ENCODE measurements around the gene NOB1. TPM values are rescaled to one million over a fixed set of nuclear protein-coding genes. Genes with fewer than 3 reads are reported as not detected.

NOB1 gene
- total and polyA plus RNA-seq, 9 of the 15 experiments (the other 6 are each of a cell fraction or from before 2014, with no cell fraction given), result 42.4 to 148 (median 116) TPM

DNA sequence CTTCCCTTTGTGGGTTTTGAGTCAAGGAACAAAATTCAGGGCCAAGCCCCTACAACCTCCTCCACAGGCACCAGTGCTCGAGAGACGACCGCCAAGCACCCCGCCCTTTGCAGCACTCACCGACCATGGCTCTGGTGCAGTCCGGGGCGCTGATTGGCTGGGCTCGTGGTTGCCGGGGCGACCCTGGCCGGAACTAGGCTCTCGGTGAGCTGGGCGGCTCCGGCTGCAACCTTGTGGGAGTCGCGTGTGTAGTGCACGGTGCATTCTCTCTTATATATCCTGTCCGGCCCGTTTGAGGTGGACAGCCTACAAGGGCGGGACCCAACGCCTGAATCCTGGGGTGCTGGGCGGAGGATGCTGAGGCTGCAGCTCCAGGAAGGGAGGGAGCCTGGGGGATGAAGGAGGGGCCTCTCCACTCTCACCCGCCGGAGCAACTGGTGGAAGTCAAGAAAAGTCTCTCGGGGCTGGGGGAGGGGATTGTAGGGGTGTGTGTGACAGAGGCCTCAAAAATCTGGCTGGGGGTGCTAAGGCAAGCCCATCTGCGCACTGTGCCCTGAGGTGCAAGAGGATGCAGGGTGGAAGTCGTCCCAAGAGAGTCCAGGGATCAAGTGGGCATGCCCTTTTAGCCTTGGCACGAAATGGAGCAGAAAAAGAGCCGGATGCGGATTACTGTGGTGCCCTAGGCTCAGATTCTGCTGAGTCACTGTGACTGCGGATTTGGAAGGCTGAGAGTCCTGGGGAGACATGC lies 28.2 kb downstream of the NOB1 start, which contains the start of gene NQO1 (continued):
- TF ChIP-seq POLR2AphosphoS2 (IDR thresholded peaks at IDR 0.05; ENCODE audit: low read length), result peak; percentile 45; the same call in 1 of the 2 replicates
- peak; percentile 99 for TF ChIP-seq NFE2L1 (tag; IDR thresholded peaks at IDR 0.05; ENCODE audit: borderline replicate concordance, low read depth)
- TF ChIP-seq RBFOX2 (IDR thresholded peaks at IDR 0.05; ENCODE audit: low read depth, low read length), result peak; percentile 98
- peak; percentile 72 for TF ChIP-seq TAF9B (IDR thresholded peaks at IDR 0.05; ENCODE audit: partially characterized antibody)
- peak; percentile 24 for TF ChIP-seq EP300 (IDR thresholded peaks at IDR 0.05; ENCODE audit: low read length)
- peak; percentile 61 for TF ChIP-seq NELFE (IDR thresholded peaks at IDR 0.05; ENCODE audit: insufficient read depth, insufficient read length)
- TF ChIP-seq MXI1 (IDR thresholded peaks at IDR 0.05; ENCODE audit: low read depth, low read length), result peak; percentile 97
- TF ChIP-seq ZNF282 (CRISPR knock-in tag; IDR thresholded peaks at IDR 0.05), result no peak
- TF ChIP-seq AFF4 (CRISPR knock-in tag; IDR thresholded peaks at IDR 0.05), result 0 out of 2 replicates have a peak, but pooled peaks have one; percentile 72
- TF ChIP-seq, protein P1, sequence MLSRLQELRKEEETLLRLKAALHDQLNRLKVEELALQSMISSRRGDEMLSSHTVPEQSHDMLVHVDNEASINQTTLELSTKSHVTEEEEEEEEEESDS (CRISPR knock-in tag; IDR thresholded peaks at IDR 0.05), result no peak
- TF ChIP-seq CEBPG (CRISPR knock-in tag; IDR thresholded peaks at IDR 0.05), result peak; percentile 25; the same call in 1 of the 2 replicates
- no peak for TF ChIP-seq CEBPG (tag; conservative IDR thresholded peaks at IDR 0.05 in 1 of 2, IDR thresholded peaks at IDR 0.05 in 1 of 2)
- TF ChIP-seq ZNF395 (CRISPR knock-in tag; IDR thresholded peaks at IDR 0.05), result no peak; the same call in 1 of the 2 replicates
- TF ChIP-seq NUFIP1 (IDR thresholded peaks at IDR 0.05; ENCODE audit: partially characterized antibody), result no peak
- peak; percentile 49; the same call in 1 of the 2 replicates for TF ChIP-seq HNRNPL (IDR thresholded peaks at IDR 0.05; ENCODE audit: low read depth, low read length)
- no peak for TF ChIP-seq CREB3L1 (IDR thresholded peaks at IDR 0.05; ENCODE audit: borderline replicate concordance, low read depth)
- peak; percentile 83 for TF ChIP-seq MAX (CRISPR knock-in tag; IDR thresholded peaks at IDR 0.05)
- TF ChIP-seq NEUROD1 (IDR thresholded peaks at IDR 0.05; ENCODE audit: borderline replicate concordance, low read depth, low read length, partially characterized antibody), result peak; percentile 50
- no peak for TF ChIP-seq RAD51 (IDR thresholded peaks at IDR 0.05; ENCODE audit: borderline replicate concordance, low read depth)
- peak; percentile 99 for TF ChIP-seq RBM22 (IDR thresholded peaks at IDR 0.05; ENCODE audit: low read depth, low read length, poor library complexity, severe bottlenecking)

Data from K562 (cell line).